ENCODE results near the gene FAM107B. TPM values are rescaled to one million over a fixed set of nuclear protein-coding genes. Genes with fewer than 3 reads are reported as not detected.

FAM107B gene
- total RNA-seq, 1 experiment from 2014 or later = 144 TPM

DNA sequence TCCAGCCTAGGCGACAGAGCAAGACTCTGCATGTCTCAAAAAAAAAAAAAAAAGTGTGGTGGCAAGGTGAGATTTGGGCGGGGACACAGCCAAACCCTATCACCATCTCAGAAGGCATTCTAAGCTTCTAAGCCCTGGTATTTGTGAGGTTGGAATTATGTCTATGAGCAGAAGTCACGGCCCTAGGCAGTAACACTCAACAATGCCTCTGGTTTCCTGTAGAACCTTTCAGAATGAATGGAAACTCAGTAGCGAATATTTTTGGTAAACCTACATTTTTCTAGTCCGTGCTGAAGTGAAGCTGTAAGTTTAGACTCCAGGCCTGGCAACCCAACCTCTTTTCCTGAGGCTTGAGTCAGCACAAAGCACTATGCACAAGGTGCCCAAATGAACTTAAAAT is 88.3 kb downstream of the FAM107B start:
- Histone ChIP-seq H3K4me2 (no peak overlapping the region), H3K79me2 (ENCODE audit: low read depth) (no peaks in the 10 kb centered on the region), H4K20me1 (ENCODE audit: insufficient read depth) (no peaks in the 10 kb centered on the region), H2AFZ (no peak overlapping the region), H3K27me3 (ENCODE audit: insufficient read depth, low read depth) (no peaks in the 10 kb centered on the region), H3K4me1 (replicated peaks; ENCODE audit: insufficient read depth) (peaks cover 19% of the 10 kb centered on the region), H3K27ac (no peak overlapping the region), H3K9me3 (ENCODE audit: insufficient read depth, low read depth) (no peaks in the 10 kb centered on the region), H3K36me3 (ENCODE audit: low read depth) (no peaks in the 10 kb centered on the region), H3K4me3 (no peak overlapping the region), H3F3A (ENCODE audit: insufficient read depth, low read depth) (peaks cover 10% of the 10 kb centered on the region; the same call in 1 of the 2 replicates), H3K9me2 (ENCODE audit: insufficient read depth) (no peaks in the 10 kb centered on the region)
- ChIA-PET POLR2A (ENCODE audit: unreplicated experiment) (no interaction called here), CTCF (no interaction called here)
- no TSS peak for BruUV-seq (replicated peaks)
- intact Hi-C loops (cut with micrococcal nuclease; ENCODE audit: unreplicated experiment) = no loop called here
- peak in 1 of 2 experiments; percentile 4 for DNase-seq
- TF ChIP-seq, protein P1, sequence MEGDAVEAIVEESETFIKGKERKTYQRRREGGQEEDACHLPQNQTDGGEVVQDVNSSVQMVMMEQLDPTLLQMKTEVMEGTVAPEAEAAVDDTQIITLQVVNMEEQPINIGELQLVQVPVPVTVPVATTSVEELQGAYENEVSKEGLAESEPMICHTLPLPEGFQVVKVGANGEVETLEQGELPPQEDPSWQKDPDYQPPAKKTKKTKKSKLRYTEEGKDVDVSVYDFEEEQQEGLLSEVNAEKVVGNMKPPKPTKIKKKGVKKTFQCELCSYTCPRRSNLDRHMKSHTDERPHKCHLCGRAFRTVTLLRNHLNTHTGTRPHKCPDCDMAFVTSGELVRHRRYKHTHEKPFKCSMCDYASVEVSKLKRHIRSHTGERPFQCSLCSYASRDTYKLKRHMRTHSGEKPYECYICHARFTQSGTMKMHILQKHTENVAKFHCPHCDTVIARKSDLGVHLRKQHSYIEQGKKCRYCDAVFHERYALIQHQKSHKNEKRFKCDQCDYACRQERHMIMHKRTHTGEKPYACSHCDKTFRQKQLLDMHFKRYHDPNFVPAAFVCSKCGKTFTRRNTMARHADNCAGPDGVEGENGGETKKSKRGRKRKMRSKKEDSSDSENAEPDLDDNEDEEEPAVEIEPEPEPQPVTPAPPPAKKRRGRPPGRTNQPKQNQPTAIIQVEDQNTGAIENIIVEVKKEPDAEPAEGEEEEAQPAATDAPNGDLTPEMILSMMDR (conservative IDR thresholded peaks at IDR 0.05) = no peak
- no peak for TF ChIP-seq EZH2 (IDR thresholded peaks at IDR 0.05; ENCODE audit: low read depth)

DNA sequence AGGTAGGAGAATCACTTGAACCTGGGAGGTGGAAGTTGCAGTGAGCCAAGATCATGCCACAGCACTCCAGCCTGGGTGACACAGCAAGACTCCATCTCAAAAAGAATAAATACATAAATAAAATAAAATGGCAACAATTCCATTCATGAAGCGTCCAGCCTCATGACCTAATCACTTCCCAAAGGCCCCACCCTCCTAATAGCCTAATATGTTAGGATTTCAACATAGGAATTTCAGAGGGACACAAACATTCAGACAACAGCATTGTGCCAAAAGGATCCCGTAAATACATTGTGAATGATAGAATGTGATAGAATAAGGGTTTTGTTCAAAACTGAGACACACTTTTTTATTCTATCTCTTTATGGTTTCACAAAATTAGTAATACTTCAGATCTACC is 90.3 kb downstream of the FAM107B start:
- no peak overlapping the region for H3K4me2 ChIP-seq
- no peaks in the 10 kb centered on the region for H3K9me2 ChIP-seq (ENCODE audit: insufficient read depth)
- peaks cover 23% of the 10 kb centered on the region for H3K4me1 ChIP-seq (replicated peaks; ENCODE audit: insufficient read depth)
- DNase-seq = no peak
- intact Hi-C loops (cut with micrococcal nuclease; ENCODE audit: unreplicated experiment) = no loop called here
- no peaks in the 10 kb centered on the region for H3K9me3 ChIP-seq (ENCODE audit: insufficient read depth, low read depth)
- no peak for TF ChIP-seq EZH2 (IDR thresholded peaks at IDR 0.05; ENCODE audit: low read depth)
- TF ChIP-seq, protein P1 (conservative IDR thresholded peaks at IDR 0.05) = no peak
- no peaks in the 10 kb centered on the region for H3K79me2 ChIP-seq (ENCODE audit: low read depth)
- H3F3A ChIP-seq (ENCODE audit: insufficient read depth, low read depth) = peaks cover 10% of the 10 kb centered on the region; the same call in 1 of the 2 replicates
- no peaks in the 10 kb centered on the region for H3K36me3 ChIP-seq (ENCODE audit: low read depth)
- no peaks in the 10 kb centered on the region for H4K20me1 ChIP-seq (ENCODE audit: insufficient read depth)
- CTCF ChIA-PET = no interaction called here
- no TSS peak for BruUV-seq (replicated peaks)
- POLR2A ChIA-PET (ENCODE audit: unreplicated experiment) = no interaction called here
- no peak overlapping the region for H3K27ac ChIP-seq
- no peak overlapping the region for H2AFZ ChIP-seq
- no peak overlapping the region for H3K4me3 ChIP-seq
- H3K27me3 ChIP-seq (ENCODE audit: insufficient read depth, low read depth) = no peaks in the 10 kb centered on the region

DNA sequence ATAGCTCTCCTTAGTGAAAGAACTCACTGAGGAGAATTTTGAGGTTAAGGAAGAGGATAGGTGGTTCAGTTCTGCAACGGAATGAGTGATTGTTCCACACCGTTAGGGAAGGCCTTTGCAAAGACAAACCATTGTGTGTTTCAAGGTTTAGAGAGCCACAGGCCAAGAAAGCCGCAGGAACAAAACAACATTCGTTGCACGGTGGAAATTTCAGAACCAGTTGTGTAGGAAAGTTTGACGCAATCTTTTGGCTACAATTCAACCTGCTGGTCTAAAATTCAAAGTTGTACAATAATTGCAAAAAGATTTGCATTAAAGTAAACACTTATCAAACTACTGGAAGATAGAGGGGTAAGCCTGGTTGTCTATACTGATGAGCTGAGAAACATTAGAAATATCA is 91.4 kb downstream of the FAM107B start:
- CTCF ChIA-PET = no interaction called here
- no peaks in the 10 kb centered on the region for H4K20me1 ChIP-seq (ENCODE audit: insufficient read depth)
- H3K9me2 ChIP-seq (ENCODE audit: insufficient read depth) = no peaks in the 10 kb centered on the region
- POLR2A ChIA-PET (ENCODE audit: unreplicated experiment) = no interaction called here
- TF ChIP-seq, protein P1 (conservative IDR thresholded peaks at IDR 0.05) = no peak
- no peak for TF ChIP-seq EZH2 (IDR thresholded peaks at IDR 0.05; ENCODE audit: low read depth)
- intact Hi-C loops (cut with micrococcal nuclease; ENCODE audit: unreplicated experiment) = no loop called here
- no peaks in the 10 kb centered on the region for H3K36me3 ChIP-seq (ENCODE audit: low read depth)
- no peak overlapping the region for H3K4me3 ChIP-seq
- H2AFZ ChIP-seq = no peak overlapping the region
- peaks cover 10% of the 10 kb centered on the region; the same call in 1 of the 2 replicates for H3F3A ChIP-seq (ENCODE audit: insufficient read depth, low read depth)
- no peaks in the 10 kb centered on the region for H3K79me2 ChIP-seq (ENCODE audit: low read depth)
- no peak overlapping the region for H3K4me2 ChIP-seq
- peaks cover 23% of the 10 kb centered on the region for H3K4me1 ChIP-seq (replicated peaks; ENCODE audit: insufficient read depth)
- BruUV-seq (replicated peaks) = no TSS peak
- no peak for DNase-seq
- no peaks in the 10 kb centered on the region for H3K9me3 ChIP-seq (ENCODE audit: insufficient read depth, low read depth)
- H3K27me3 ChIP-seq (ENCODE audit: insufficient read depth, low read depth) = no peaks in the 10 kb centered on the region
- no peak overlapping the region for H3K27ac ChIP-seq

Measured in PC-9 (cell line).